HG02981 (cell line): ENCODE measurements around the gene OXT.
"Not testable (repeated sequence)": the region's sequence is repeated elsewhere in the genome, so short reads cannot be mapped to it uniquely, and the experiment has no call there.

Experiments used
- ATAC-seq: cut with Tn5 transposase; IDR thresholded peaks from one replicate; pipeline ENCODE4 v1.9.1; 2021; ENCODE audit warnings: mild to moderate bottlenecking, moderate library complexity; ENCODE audit not compliant: unreplicated experiment

The OXT gene

DNA sequence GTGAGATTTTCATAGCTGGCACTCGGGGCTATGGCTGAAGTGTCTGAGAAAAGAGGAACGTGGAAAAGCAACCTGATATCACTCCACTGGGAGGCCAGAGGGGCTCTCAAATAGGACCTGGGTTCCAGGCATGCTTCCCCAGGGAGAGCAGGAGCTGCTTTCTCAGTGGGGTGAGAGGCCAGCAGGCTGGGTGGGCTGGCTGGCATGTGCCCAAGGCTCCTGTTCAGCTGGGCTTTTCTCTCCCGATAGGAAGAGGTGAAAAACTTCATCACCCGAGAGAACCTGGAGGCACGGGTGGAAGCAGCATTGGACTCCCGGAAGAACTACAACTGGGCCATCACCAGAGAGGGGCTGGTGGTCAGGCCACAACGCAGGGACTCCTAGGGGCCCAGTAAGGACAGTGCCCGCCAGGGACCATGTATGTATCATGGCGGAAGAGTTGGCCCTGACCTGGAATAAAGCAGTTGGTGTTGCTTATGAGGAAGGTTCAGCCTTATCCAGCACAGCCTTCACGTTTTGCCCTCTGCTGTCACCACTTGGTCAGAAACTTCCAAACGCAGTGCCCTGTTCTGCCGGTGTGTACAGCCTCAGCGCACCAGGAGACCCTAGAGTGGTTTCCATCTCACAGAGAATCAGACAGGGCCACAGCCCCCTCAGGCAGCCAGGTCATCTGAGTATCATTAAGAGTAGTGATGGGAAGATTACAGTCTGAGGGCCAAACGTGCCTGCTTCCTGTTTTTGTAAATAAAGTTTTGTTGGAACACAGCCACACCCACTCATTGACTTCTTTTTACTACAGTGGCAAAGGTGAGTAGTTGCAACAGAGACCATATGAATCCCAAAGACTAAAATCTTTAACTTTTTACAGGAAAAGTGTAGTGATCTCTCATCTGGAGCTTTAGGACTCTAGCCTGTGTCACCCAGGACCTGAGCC lies 23.7 kb upstream of the OXT start:
- no peak for ATAC-seq

DNA sequence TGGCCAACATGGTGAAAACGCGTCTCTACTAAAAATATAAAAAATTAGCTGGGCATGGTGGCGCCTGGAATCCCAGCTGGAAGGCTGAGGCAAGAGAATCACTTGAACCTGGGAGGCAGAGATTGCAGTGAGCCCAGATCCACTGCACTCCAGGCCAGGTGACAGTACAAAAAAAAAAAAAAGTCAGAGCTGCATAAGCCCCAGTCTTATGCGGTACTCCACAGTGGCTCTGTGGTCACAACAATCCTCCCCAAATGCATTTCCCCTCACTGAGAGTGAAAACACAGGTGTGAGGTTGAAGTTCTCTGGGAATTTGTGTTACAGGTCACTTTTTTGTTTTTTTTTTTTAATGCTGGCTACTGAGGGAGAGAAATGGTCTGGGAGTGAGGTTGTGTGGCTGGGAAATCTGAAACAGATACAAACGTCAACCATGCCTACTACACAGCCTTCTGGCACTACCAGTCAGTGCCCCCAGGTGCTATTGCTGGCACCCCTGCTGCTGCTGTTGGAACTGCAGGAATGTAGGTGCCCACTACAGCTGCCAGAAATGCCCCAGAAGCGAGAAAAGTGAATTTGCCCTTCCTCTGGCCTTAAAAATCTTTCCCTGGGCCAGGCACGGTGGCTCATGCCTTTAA lies 19.9 kb upstream of the OXT start:
- ATAC-seq, result no peak

DNA sequence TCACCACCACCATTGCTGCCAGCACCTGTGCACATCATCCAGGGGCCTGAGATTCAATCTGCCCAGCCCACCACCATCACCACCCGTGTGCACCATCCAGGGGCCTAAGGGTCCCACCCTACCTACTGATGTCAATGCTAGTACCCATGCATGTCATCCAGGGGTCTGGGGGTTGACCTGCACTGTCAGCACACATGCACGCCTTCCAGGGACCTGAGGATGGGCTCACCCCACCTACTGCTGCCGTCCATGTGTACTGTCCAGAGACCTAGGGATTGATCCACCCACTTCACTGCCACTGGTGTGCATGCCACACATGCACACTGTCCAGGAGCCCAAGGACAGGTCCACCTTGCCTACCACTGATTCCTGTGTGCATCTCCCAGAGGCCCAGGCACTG lies 11.9 kb upstream of the OXT start:
- no peak for ATAC-seq

DNA sequence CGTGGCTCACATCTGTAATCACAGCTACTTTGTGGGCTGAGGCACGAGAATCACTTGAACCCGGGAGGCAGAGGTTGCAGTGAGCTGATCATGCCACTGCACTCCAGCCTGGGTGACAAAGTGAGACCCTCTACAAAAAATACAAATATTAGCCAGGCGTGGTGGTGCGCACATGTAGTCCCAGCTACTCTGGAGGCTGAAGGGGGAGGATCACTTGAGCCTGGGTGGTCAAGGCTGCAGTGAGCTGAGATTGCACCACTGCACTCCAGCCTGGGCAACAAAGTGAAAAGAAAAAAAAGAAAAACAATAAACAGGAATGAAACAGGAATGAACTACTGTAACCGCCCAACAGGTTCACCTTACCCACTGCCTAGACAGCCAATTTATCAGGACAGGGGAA lies 7.3 kb upstream of the OXT start:
- ATAC-seq, result not testable (repeated sequence)

DNA sequence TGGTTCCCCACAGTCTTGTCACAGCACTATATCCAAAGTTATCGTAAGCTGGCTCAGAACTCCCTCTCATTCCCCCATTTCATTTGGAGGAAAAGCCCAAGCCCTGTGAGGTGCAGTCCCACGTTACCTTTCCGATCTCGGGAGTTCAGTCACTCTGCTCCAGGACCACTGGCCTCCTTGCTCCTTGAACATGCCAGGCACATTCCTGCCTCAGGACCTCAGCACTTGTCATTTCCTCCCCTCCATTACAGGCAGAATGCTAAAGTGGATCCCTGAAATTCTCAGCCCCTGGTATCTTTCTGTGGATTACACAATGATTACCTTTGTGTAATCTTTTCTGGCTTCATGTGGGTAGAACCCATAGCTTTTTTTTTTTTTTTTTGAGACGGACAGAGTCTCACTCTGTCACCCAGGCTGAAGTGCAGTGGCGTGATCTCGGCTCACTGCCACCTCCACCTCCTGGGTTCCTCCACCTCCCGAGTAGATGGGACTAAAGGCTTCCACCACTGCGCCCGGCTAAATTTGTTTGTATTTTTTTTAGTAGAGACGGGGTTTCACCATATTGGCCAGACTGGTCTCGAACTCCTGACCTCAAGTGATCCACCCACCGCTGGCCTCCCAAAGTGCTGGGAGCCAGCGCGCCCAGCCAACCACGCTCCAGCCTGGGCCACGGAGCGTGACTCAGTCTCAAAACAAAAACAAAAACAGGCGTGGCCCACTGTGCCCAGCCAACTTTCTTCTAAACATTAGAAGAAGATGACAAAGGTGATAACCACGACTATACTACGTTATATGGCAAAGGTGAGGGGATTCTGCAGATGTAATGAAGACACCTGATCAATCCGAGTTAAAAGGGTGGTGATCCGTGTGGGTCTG lies 4.0 kb upstream of the OXT start:
- ATAC-seq, result no peak

DNA sequence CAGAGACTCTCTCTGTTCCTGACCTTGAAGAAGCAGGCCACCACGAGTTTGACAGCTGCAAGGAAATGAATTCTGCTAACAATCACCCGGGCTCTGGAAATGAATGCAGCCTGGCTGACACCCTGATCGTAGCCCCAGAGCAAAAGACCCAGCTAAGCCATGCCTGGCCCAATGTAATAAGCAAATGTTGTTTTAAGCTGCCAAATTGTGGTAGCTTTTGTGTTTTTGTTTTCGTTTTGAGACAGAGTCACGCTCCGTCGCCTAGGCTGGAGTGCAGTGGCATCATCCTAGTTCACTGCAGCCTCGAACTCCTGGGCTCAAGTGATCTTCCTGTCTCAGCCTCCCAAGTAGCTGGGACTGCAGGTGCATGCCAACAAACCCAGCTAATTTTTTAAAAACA lies 3.3 kb upstream of the OXT start:
- no peak for ATAC-seq

DNA sequence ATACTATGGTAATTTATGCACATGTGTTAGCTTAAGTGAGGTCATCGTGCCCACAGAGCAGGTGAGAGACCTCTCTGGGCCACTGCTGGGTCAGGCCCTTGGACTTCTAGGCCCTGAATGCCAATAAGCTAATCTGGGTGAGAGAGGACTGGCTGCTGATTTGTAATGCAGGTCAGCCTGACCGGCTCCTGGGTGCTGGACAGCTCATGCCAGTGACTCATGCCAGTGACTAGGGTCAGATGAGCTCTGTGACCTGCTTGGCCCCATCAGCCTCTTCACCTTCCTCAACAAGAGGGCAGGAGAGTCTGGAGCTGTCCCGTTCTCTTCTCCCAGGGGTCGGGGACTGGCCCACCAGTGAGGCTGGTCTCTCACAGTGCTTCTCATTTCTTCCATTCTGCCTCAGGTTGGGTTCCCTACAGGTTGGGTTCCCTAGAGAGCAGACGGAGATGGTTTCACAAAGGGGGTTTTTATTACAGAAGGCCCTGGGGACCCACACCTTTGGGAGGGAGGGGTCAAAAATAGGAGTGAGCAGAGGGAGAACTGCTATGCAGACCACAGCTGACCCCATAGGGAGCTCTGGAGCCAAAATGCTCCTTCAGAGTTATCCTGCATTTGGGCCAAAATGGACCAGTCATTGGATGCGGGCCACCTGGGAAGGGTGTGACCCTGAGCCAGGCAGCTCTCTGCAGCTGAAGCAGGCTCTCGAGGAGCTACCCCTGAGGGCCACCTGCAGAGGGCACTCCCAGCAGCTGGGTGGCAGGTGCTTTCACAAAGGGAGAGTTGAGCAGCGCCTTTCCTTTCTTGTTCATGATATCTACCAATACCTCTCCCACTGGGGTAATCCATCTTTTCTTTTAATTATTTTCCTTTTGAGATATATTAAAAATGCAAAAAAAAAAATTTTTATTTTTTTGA lies 2.2 kb upstream of the OXT start:
- no peak for ATAC-seq

DNA sequence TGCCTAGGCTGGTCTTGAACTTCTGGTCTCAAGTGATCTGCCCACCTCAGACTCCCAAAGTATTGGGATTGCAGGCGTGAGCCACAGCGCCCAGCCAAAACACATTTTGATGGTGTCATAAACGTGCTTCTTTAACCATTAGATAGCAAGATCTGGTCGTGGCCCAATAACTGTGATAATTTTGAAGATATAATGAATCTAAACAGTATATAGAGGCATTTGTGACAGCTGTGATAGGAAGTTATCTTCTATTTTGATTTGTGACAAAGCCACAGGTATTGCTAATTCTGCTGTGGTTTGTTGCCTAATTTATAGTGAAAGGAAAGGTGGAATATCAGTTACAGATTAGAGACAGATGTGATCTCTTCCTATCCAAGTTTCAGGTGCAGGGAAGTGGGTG lies 695 bp upstream of the OXT start:
- ATAC-seq, result no peak

DNA sequence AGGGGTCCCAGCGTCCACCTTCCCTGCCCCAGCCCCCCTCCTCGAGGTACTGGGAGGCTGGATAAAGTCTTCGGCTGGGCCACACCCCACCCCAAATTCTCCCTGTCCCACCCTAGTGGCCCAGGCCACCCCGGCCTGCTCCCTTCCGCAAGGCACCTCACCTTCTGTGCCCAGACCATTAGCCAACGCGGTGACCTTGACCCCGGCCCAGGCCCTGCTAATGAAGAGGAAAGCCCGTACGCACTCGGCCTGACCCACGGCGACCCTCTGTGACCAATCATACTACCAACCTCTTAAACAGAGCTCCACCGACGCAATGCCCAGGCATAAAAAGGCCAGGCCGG lies 182 bp upstream of the OXT start:
- no peak for ATAC-seq

DNA sequence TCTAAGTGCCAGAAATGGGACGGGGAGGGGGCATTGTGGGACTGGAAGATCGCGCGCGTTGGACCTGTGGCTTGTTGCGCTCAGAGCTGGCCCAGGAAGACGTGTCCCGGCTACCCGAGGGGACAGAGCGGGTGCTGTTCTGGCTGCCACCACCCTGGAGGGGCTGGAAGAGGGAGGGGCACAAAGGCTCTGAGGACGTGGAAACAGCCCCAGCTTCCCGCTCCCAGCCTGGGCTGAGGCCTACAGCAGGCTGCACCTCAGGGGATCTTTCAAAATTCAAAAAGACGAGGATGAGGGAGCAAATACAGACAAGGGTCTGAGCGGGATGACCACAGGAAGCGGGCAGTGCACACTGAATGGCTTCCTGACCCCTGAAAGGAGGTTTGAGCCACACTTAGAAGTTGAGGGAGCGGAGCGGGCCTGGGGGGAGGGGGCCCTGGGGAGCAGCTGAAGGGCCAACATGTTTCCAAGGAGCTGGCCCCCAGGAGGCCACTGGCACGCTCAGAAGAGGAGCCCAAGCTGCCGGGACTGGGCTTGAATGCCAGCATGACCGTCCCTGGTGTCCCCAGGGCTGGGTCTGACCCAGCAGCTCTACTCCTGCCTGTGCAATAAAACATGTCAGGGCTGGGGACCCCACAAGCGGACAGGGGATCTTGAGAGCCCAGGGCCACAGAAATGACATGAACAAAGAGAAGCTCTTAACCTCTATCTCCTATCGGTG lies 1.3 kb downstream of the OXT start:
- no peak for ATAC-seq

DNA sequence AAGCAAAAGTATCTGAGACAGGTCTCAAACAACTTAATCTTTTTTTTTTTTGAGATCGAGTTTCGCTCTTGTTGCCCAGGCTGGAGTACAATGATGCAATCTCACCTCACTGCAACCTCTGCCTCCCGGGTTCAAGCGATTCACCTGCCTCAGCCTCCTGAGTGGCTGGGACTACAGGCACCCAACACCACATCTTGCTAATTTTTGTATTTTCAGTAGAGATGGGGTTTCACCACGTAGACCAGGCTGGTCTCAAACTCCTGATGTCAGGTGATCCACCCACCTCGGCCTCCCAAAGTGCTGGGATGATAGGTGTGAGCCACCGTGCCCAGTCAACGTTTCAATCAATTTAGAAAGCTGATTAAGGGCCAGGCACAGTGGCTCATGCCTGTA lies 1.8 kb downstream of the OXT start:
- not testable (repeated sequence) for ATAC-seq

DNA sequence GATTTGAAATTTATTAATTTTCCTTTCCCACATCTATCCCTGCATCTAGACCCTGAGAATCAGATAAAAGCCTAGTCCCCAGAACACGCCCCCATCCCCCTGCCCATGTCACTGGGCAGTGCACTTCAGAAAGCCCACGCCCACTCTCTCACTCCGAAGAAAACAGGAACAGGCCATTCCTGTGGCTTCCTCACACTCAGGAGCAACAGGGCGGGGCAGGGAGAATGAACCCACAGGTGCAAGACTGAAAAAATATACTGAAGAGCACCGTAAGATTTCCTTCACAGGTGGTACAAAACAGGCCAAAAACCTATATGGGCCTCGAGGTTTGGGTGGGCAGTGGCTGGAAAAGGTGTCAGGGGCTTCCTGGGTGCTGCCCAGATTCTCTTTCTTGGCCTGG lies 3.4 kb downstream of the OXT start:
- no peak for ATAC-seq

DNA sequence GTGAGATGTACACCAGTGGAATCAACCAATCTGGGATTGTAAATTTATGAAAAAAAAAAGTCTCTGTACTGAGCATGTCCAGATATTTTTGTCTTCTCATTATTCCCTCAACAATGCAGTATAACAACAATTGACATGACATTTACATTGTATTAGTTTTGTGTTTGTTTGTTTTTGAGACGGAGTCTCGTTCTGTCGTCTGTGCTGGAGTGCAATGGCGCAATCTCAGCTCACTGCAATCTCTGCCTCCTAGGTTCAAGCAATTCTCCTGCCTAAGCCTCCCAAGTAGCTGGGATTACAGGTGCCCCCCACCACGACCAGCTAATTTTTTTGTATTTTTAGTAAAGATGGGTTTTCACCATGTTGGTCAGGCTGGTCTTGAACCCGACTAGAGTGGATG lies 3.9 kb downstream of the OXT start:
- ATAC-seq, result not testable (repeated sequence)

DNA sequence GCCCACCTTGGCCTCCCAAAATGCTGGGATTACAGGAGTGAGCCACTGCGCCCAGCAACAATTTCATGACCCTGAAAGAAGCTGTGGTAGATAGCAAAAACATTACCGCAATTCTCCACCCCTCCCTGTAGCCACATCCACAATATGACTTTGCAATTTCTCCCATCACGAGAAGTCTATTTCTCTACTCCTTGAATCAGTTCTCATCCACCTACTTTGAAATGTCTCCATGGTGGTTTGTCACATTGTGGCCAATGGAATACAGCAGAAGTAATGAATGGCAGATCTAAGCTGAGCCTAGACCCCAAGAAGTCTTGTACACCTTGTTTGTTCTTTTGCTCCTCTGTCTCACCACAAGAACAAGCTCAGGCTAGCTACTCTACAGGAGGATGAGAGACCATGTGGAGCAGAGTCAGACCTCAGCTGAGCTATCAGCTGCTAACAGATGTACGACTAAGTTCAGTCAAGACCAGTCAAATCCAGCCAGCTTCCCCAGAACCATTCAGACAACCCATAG lies 6.3 kb downstream of the OXT start:
- no peak for ATAC-seq

DNA sequence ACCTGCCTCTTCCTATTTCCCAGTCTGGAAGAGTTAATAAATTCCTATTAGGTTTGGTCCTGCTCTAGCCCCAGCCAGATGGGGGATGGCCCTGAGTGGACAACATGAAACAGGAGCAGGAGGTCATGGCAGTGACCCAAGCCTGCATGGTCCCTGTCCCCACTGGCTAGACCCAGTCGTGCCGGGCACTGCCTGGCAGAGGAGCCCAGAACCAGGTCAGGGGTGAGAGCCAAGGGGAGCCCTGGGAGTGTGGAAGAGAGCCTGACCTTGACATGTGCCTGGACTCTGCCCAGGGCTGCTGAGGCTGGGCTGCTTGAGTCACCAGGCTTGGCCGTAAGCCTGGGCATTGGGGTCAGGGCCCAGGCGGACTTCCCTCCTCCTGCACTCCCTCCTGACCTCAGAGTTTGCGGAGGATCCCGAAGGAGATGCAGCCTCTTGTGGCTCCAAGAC lies 9.5 kb downstream of the OXT start:
- no peak for ATAC-seq

DNA sequence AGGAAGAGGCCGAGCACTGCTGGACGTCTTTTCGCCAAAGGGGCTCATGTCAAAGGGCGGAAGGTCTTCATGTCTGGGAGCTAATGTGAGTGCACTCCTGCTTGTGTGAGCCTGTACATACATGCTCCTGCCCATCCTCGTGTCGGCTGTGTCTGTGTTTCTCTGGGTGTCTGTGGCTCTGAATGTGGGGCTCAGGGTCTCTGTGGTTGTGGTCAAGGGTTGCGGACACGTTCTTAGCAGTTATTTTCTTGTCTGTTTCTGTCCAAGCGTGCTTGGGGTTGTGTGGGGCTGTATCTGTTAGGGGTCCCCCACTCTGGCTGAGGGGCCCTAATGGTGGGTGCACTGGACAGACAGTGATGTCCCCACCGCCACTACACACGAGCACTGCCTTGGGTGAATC lies 10.2 kb downstream of the OXT start:
- no peak for ATAC-seq

DNA sequence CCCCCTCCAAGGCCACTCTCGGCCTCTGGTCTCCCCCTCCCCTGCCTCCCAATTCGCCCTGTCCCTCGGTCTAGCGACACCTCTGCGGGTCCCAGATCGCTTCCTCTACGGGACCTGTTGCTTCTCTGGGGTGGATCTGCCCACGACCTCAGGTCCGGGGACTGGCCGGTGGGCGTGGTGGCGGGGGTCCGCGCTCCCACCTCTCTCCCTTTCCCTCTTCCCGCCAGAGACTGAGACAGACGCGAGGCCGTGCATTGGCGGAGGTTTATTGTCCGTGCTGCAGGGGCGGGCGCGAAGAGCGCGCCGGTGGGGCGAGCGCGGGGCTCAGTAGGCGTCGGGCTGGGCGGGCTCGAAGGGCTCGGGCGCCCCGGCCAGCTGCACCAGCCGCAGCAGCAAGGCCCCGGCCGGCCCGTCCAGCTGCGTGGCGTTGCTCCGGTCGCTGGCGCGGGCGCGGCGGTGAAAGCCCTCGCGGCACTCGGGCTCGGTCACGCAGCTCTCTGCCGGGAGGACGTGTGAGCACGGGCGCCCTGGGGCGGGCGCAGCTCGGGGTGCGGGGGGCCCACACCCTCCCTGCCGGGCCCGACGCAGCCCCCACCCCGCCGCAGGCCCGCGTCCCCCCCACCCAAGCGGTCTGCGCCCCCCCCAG lies 11.0 kb downstream of the OXT start:
- ATAC-seq, result no peak

DNA sequence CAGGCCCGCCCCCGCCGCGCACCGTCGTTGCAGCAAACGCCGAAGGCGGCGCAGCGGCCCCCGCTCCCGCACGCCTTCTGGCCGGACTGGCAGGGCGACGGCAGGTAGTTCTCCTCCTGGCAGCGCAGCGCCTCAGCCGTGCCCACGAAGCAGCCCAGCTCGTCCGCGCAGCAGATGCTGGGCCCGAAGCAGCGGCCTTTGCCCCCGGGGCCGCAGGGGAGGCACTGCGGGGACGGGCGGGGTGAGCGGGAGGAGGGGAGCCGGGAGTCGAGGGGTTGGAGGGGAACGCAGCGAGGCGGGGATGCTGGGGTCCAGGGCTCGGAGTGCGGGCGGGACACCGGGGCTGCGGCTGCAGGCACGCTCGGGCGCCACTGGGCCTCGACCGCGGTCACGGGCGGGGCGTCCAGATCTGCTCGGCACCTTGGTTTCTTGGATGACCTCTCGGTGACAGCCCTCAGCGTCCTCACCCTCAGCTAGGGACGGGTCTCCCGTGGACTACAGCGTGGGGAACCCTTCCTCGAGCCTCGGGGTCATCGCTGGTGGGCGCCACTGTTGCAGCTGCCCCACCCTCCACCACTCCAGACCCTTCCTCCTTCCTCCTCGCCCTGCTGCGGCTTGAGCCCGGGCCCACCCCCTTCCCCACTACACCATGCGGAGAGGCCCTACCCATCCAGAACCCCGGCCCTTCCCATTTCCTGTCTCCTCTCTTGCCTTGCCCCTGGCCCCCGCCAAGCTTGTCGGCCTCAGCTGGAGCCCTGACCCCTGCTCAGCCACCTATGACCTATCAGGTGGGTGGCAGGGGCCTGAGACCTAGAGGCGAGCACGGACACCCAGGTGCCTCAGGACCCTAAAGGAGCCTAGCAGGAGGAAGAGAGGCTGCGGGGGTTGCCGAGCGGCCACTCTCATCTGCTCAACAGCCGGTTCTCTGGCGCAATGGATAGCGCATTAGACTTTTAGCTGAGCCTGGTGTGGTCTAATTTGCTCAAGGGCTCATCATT lies 11.8 kb downstream of the OXT start:
- ATAC-seq, result no peak
